K562 (cell line): ENCODE measurements around the gene HSD3B2. TPM values are rescaled to one million over a fixed set of nuclear protein-coding genes. Genes with fewer than 3 reads are reported as not detected.

Experiments
- EP300 ChIP-seq: IDR thresholded peaks from 2 replicates; pipeline ENCODE4 v1.6.1; 2012; ENCODE audit warnings: low read length, improper control_type of control experiment
- MBD2 ChIP-seq: sonication (generic); IDR thresholded peaks from 2 replicates; pipeline ENCODE4 v1.6.1; 2016; ENCODE audit warnings: low read depth, borderline replicate concordance
- TGIF2 ChIP-seq: sonication (generic); formaldehyde crosslinking; IDR thresholded peaks from 2 replicates; pipeline ENCODE4 v1.8.1; 2022; ENCODE audit warnings: mild to moderate bottlenecking, missing genetic modification reagents, moderate library complexity
- ZNF263 ChIP-seq: sonication (generic); formaldehyde crosslinking; IDR thresholded peaks from 2 replicates; pipeline ENCODE4 v1.8.0; 2022; ENCODE audit warnings: mild to moderate bottlenecking, missing genetic modification reagents, borderline replicate concordance
- ZNF589 ChIP-seq: fragments of 200-800 bp; sonication (Bioruptor generic); IDR thresholded peaks from 2 replicates; pipeline ENCODE4 v1.6.1; 2016; ENCODE audit warnings: low read depth, missing genetic modification characterization, missing compliant biosample characterization
- polyA plus RNA-seq, 8 experiments: library from polyadenylated mRNA; depleted of rRNA in 4 of 8; stranded (reverse) in 5 of 8; unstranded in 3 of 8; fragments of >200 nt; fragmentation: Nextera tagmentation in 2 of 8; fragmentation: Illumina TruSeq in 1 of 8; extraction: Ambion mirVana in 2 of 8; extraction: Trizol in 1 of 8; gene quantifications; 2 replicates each; pipeline versions ENCODE4 v1.2.1 to v1.2.3, GENCODE V29; 2011 to 2014; ENCODE audit warnings: inconsistent platforms in 1 of 8, missing spikeins in 1 of 8
- total RNA-seq, 7 experiments: library from RNA; depleted of rRNA in 6 of 7; stranded (reverse); fragments of >200 nt in 6 of 7; fragmentation: Illumina TruSeq in 2 of 7; extraction: Trizol in 2 of 7; gene quantifications; 2 replicates each; pipeline versions ENCODE4 v1.2.1 to v1.2.3, GENCODE V29; 2011 to 2021; ENCODE audit warnings: low replicate concordance in 1 of 7
- TF ChIP-seq, protein P1 (sequence below): sonication (generic); formaldehyde crosslinking; IDR thresholded peaks from 2 replicates; pipeline ENCODE4 v1.8.0; 2023; ENCODE audit warnings: missing genetic modification reagents, mild to moderate bottlenecking, borderline replicate concordance
- TF ChIP-seq, protein P2 (sequence below): fragments of 450-650 bp; formaldehyde crosslinking; IDR thresholded peaks from 2 replicates; pipeline ENCODE4 v1.4.0; 2020; ENCODE audit warnings: mild to moderate bottlenecking

The HSD3B2 gene
- total and polyA plus RNA-seq, 9 of the 15 experiments (the other 6 are each of a cell fraction or from before 2014, with no cell fraction given) = 1.1 TPM; not detected in 8

DNA sequence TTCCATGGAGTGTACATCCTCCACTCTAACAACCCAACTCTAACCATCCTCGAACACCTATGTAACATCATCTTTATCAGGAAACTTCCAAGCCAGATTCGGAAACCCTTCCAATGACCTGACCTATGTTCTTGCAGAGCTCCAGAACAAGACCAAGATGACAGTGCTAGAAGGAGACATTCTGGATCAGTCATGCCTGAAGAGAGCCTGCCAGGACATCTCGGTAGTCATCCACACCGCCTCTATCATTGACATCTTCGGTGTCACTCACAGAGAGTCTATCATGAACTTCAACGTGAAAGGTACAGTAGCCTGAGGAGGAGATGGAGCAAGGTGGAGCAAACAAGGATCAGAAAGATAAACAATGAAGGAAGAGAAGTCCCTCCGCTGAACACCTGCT, 56.0 kb downstream of the HSD3B2 start (continued):
- TF ChIP-seq, protein P1, sequence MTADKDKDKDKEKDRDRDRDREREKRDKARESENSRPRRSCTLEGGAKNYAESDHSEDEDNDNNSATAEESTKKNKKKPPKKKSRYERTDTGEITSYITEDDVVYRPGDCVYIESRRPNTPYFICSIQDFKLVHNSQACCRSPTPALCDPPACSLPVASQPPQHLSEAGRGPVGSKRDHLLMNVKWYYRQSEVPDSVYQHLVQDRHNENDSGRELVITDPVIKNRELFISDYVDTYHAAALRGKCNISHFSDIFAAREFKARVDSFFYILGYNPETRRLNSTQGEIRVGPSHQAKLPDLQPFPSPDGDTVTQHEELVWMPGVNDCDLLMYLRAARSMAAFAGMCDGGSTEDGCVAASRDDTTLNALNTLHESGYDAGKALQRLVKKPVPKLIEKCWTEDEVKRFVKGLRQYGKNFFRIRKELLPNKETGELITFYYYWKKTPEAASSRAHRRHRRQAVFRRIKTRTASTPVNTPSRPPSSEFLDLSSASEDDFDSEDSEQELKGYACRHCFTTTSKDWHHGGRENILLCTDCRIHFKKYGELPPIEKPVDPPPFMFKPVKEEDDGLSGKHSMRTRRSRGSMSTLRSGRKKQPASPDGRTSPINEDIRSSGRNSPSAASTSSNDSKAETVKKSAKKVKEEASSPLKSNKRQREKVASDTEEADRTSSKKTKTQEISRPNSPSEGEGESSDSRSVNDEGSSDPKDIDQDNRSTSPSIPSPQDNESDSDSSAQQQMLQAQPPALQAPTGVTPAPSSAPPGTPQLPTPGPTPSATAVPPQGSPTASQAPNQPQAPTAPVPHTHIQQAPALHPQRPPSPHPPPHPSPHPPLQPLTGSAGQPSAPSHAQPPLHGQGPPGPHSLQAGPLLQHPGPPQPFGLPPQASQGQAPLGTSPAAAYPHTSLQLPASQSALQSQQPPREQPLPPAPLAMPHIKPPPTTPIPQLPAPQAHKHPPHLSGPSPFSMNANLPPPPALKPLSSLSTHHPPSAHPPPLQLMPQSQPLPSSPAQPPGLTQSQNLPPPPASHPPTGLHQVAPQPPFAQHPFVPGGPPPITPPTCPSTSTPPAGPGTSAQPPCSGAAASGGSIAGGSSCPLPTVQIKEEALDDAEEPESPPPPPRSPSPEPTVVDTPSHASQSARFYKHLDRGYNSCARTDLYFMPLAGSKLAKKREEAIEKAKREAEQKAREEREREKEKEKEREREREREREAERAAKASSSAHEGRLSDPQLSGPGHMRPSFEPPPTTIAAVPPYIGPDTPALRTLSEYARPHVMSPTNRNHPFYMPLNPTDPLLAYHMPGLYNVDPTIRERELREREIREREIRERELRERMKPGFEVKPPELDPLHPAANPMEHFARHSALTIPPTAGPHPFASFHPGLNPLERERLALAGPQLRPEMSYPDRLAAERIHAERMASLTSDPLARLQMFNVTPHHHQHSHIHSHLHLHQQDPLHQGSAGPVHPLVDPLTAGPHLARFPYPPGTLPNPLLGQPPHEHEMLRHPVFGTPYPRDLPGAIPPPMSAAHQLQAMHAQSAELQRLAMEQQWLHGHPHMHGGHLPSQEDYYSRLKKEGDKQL (CRISPR knock-in tag) = no peak
- no peak for TF ChIP-seq EP300
- no peak for TF ChIP-seq MBD2
- no peak for TF ChIP-seq ZNF589 (CRISPR knock-in tag)
- no peak for TF ChIP-seq ZNF263 (CRISPR knock-in tag)
- no peak for TF ChIP-seq TGIF2 (CRISPR knock-in tag)
- TF ChIP-seq, protein P2, sequence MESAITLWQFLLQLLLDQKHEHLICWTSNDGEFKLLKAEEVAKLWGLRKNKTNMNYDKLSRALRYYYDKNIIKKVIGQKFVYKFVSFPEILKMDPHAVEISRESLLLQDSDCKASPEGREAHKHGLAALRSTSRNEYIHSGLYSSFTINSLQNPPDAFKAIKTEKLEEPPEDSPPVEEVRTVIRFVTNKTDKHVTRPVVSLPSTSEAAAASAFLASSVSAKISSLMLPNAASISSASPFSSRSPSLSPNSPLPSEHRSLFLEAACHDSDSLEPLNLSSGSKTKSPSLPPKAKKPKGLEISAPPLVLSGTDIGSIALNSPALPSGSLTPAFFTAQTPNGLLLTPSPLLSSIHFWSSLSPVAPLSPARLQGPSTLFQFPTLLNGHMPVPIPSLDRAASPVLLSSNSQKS (CRISPR knock-in tag) = no peak
